Measurements from ENCODE around the gene CSDE1.

CSDE1 gene

DNA sequence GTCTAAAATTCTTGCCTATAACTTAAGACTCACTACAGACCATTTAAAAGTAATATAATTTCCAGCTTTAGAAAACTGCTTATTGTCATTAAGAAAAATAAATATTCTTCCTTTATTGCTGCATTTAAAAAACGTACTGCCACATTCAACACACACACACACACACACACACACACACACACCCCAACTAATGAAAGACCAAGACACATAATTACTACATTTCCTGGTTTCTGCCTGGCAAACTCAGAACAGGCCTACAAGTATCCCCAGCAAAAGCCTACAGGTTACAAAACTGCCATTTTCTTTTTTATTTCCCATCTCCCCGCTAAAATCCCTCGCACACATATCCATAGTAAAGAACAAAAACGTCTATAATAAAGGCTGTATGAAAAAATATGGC, 89.4 kb downstream of the CSDE1 start:
- TF ChIP-seq, protein P1, sequence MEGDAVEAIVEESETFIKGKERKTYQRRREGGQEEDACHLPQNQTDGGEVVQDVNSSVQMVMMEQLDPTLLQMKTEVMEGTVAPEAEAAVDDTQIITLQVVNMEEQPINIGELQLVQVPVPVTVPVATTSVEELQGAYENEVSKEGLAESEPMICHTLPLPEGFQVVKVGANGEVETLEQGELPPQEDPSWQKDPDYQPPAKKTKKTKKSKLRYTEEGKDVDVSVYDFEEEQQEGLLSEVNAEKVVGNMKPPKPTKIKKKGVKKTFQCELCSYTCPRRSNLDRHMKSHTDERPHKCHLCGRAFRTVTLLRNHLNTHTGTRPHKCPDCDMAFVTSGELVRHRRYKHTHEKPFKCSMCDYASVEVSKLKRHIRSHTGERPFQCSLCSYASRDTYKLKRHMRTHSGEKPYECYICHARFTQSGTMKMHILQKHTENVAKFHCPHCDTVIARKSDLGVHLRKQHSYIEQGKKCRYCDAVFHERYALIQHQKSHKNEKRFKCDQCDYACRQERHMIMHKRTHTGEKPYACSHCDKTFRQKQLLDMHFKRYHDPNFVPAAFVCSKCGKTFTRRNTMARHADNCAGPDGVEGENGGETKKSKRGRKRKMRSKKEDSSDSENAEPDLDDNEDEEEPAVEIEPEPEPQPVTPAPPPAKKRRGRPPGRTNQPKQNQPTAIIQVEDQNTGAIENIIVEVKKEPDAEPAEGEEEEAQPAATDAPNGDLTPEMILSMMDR (conservative IDR thresholded peaks at IDR 0.05; ENCODE audit: low read depth, low read length): no peak
- DNase-seq (ENCODE audit: low read depth): no peak
- no peak overlapping the region for H3K4me3 ChIP-seq (ENCODE audit: low read depth, low read length)

DNA sequence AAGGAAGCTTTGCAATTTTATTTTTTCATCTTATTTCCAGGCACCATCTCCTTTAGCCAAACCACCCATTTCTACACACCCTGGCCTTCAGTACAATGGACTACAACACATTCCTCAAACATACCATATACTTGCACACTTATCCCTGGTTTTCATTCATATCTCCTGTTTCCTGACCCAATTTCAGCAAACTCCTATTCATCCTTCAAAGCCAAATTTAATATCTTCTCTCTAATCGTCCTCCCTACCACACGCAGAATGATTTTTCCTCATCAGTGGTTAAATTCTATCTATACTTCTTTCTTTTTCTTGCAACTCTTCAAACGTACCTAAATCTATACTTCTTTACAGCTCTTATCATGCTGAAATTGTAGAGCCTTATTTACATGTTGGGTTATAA, 90.8 kb downstream of the CSDE1 start:
- TF ChIP-seq, protein P1 (conservative IDR thresholded peaks at IDR 0.05; ENCODE audit: low read depth, low read length): no peak
- H3K4me3 ChIP-seq (ENCODE audit: low read depth, low read length): no peak overlapping the region
- no peak for DNase-seq (ENCODE audit: low read depth)

Measured in choroid plexus epithelial cell (primary cell).